Measurements from ENCODE around the gene CRYAB. TPM values are rescaled to one million over a fixed set of nuclear protein-coding genes. Genes with fewer than 3 reads are reported as not detected.

CRYAB gene
- total RNA-seq, 4 donors from 2014 or later, result 763 to 2,291 (median 1,427) TPM

GRCh38 chr11:111932611-111932950 is 21.0 kb upstream of the CRYAB start:
- TF ChIP-seq POLR2A (IDR thresholded peaks at IDR 0.05) (no peak), CTCF (IDR thresholded peaks at IDR 0.05 in 4 of 5, conservative IDR thresholded peaks at IDR 0.05 in 1 of 5) (no peak)
- H3K4me3 ChIP-seq, result no peak overlapping the region
- no peaks in the 10 kb centered on the region for H3K36me3 ChIP-seq
- no peaks in the 10 kb centered on the region for H3K27me3 ChIP-seq
- intact Hi-C loops (cut with DNase I; ENCODE audit: low total_unique reads) (loop anchor here (1.0 to 10.0 kb wide), 2 partner anchors 64 to 152 kb away; partner anchors contain the start of genes SDHD and TIMM8B), in situ Hi-C loops (cut with MboI; ENCODE audit: low sequenced_read_pairs in 4 of 4) (loop anchor here in 3 of 4 donors (5.0 to 10.0 kb wide), 3 partner anchors 40 to 58 kb away; partner anchors contain the start of genes ALG9 (in 1 of the 3), CFAP68 (in 1 of the 3) and FDXACB1 (in 1 of the 3))
- DNase-seq (no peak), ATAC-seq (no peak)
- H3K9me3 ChIP-seq, result no peaks in the 10 kb centered on the region
- H3K4me1 ChIP-seq, result peaks cover 14 to 29% of the 10 kb centered on the region in 2 donors
- H3K27ac ChIP-seq, result no peak overlapping the region

- H3K4me1 ChIP-seq, result peaks cover 16 to 26% of the 10 kb centered on the region in 2 donors
- H3K27me3 ChIP-seq, result no peaks in the 10 kb centered on the region
- intact Hi-C loops (cut with DNase I; ENCODE audit: low total_unique reads) (loop anchor here (10.0 kb wide), 1 partner anchor 154 kb away; the partner anchor contains the start of genes SDHD and TIMM8B), in situ Hi-C loops (cut with MboI; ENCODE audit: low sequenced_read_pairs in 4 of 4) (loop anchor here in 3 of 4 donors (5.0 to 10.0 kb wide), 3 partner anchors 42 to 57 kb away; partner anchors contain the start of genes ALG9 (in 1 of the 3), CFAP68 (in 1 of the 3) and FDXACB1 (in 1 of the 3))
- no peak overlapping the region for H3K27ac ChIP-seq
- no peaks in the 10 kb centered on the region for H3K36me3 ChIP-seq
- no peak for TF ChIP-seq CTCF (IDR thresholded peaks at IDR 0.05 in 4 of 5, conservative IDR thresholded peaks at IDR 0.05 in 1 of 5)
- TF ChIP-seq POLR2A (IDR thresholded peaks at IDR 0.05), result no peak
- DNase-seq (no peak), ATAC-seq (no peak)
- H3K9me3 ChIP-seq, result no peaks in the 10 kb centered on the region
- H3K4me3 ChIP-seq, result no peak overlapping the region
These were observed 18.9 kb upstream of the CRYAB start for GRCh38 chr11:111930472-111930871.

- Histone ChIP-seq H3K36me3 (no peaks in the 10 kb centered on the region), H3K4me3 (peak overlapping the region; percentile 46 to 62 (median 53)), H3K27me3 (no peaks in the 10 kb centered on the region), H3K9me3 (no peaks in the 10 kb centered on the region), H3K27ac (peak overlapping the region; percentile 91 to 94 (median 92)), H3K4me1 (peaks cover 51 to 55% of the 10 kb centered on the region in 2 donors)
- TF ChIP-seq POLR2A (IDR thresholded peaks at IDR 0.05), result peak; percentile 78 to 87
- peak in 1 of 5 experiments; percentile 21 for TF ChIP-seq CTCF (IDR thresholded peaks at IDR 0.05 in 4 of 5, conservative IDR thresholded peaks at IDR 0.05 in 1 of 5)
- DNase-seq, result peak; percentile 93 to 96
- intact Hi-C loops (cut with DNase I; ENCODE audit: low total_unique reads) (loop anchor here (1.0 kb wide), 1 partner anchor 47 kb away; the partner anchor contains the start of genes CFAP68 and FDXACB1), in situ Hi-C loops (cut with MboI; ENCODE audit: low sequenced_read_pairs in 4 of 4) (no loop called here)
- peak; percentile 76 to 77 for ATAC-seq
These were observed 15.2 kb upstream of the CRYAB start for GRCh38 chr11:111926505-111927391.

GRCh38 chr11:111925953-111926352 is 14.4 kb upstream of the CRYAB start:
- intact Hi-C loops (cut with DNase I; ENCODE audit: low total_unique reads) (loop anchor here (1.0 kb wide), 1 partner anchor 47 kb away; the partner anchor contains the start of genes CFAP68 and FDXACB1), in situ Hi-C loops (cut with MboI; ENCODE audit: low sequenced_read_pairs in 4 of 4) (no loop called here)
- Histone ChIP-seq H3K4me3 (peak overlapping the region in 2 of 4 donors; percentile 53 to 62), H3K27ac (peak overlapping the region; percentile 91 to 94 (median 92)), H3K9me3 (no peaks in the 10 kb centered on the region), H3K27me3 (no peaks in the 10 kb centered on the region), H3K36me3 (no peaks in the 10 kb centered on the region), H3K4me1 (peaks cover 59% of the 10 kb centered on the region in 2 donors)
- ATAC-seq, result no peak
- DNase-seq, result no peak
- TF ChIP-seq POLR2A (IDR thresholded peaks at IDR 0.05) (no peak), CTCF (IDR thresholded peaks at IDR 0.05 in 4 of 5, conservative IDR thresholded peaks at IDR 0.05 in 1 of 5) (no peak)

All from gastrocnemius medialis (tissue), 4 donors.